GM23338 (cell line): ENCODE measurements around the gene SLC36A1. TPM values are rescaled to one million over a fixed set of nuclear protein-coding genes. Genes with fewer than 3 reads are reported as not detected.
A peak's percentile ranks its signal among the peaks of the same experiment; 100 is the strongest.

ENCODE experiments used
- ATAC-seq: fragments of 200-7000 bp; cut with Tn5 transposase; 3 replicates; pipeline ENCODE4 v1.9.1; 2020
- DNase-seq: peaks from one replicate; pipeline ENCODE4 v3.0.0-alpha.2; 2015; ENCODE audit warnings: low spot score
- H2AFZ ChIP-seq: fragments of 200-600 bp; sonication (generic); 2 replicates; pipeline ENCODE4 v1.8.0; 2016; ENCODE audit warnings: antibody characterized with exemption, mild to moderate bottlenecking, moderate library complexity
- H3F3A ChIP-seq: fragments of 200-600 bp; sonication (generic); replicated peaks from 2 replicates; pipeline ENCODE4 v1.8.0; 2017; ENCODE audit warnings: antibody characterized with exemption, mixed run types, low read depth
- H3K27ac ChIP-seq: fragments of 200-600 bp; sonication (generic); 2 replicates; pipeline ENCODE4 v1.6.1; 2016; ENCODE audit warnings: low read depth
- H3K27me3 ChIP-seq: fragments of 200-600 bp; sonication (generic); 2 replicates; pipeline ENCODE4 v1.8.0; 2016; ENCODE audit warnings: mild to moderate bottlenecking, mixed run types, moderate library complexity; ENCODE audit not compliant: insufficient read depth
- H3K36me3 ChIP-seq: fragments of 200-600 bp; sonication (generic); 2 replicates; pipeline ENCODE4 v1.8.0; 2016; ENCODE audit warnings: mild to moderate bottlenecking; ENCODE audit not compliant: insufficient read depth
- H3K4me1 ChIP-seq: fragments of 200-600 bp; sonication (generic); 2 replicates; pipeline ENCODE4 v1.8.0; 2016; ENCODE audit warnings: mild to moderate bottlenecking, moderate library complexity; ENCODE audit not compliant: insufficient read depth
- H3K4me2 ChIP-seq: fragments of 200-600 bp; sonication (generic); 2 replicates; pipeline ENCODE4 v1.7.1; 2017; ENCODE audit warnings: mixed run types
- H3K4me3 ChIP-seq: fragments of 200-600 bp; sonication (generic); 2 replicates; pipeline ENCODE4 v1.6.1; 2016; ENCODE audit warnings: mixed run types
- H3K79me2 ChIP-seq: fragments of 200-600 bp; sonication (generic); replicated peaks from 2 replicates; pipeline ENCODE4 v1.8.0; 2017; ENCODE audit warnings: mild to moderate bottlenecking; ENCODE audit not compliant: insufficient read depth
- H3K9me2 ChIP-seq: fragments of 200-600 bp; sonication (generic); 2 replicates; pipeline ENCODE4 v1.8.0; 2017; ENCODE audit not compliant: insufficient read depth
- H4K20me1 ChIP-seq: fragments of 200-600 bp; sonication (generic); replicated peaks from 2 replicates; pipeline ENCODE4 v1.8.0; 2017; ENCODE audit warnings: mild to moderate bottlenecking; ENCODE audit not compliant: insufficient read depth
- H3K27ac Mint-ChIP-seq: 2 replicates; pipeline ENCODE4 v1.8.0; 2020; ENCODE audit warnings: inconsistent platforms, mild to moderate bottlenecking, moderate library complexity, mixed read lengths
- H3K27me3 Mint-ChIP-seq: 3 replicates; pipeline ENCODE4 v1.8.0; 2022; ENCODE audit warnings: low read depth, mild to moderate bottlenecking, moderate library complexity, mixed read lengths, inconsistent platforms; ENCODE audit not compliant: insufficient read depth, poor library complexity
- H3K36me3 Mint-ChIP-seq: 3 replicates; pipeline ENCODE4 v1.8.0; 2021; ENCODE audit warnings: low read depth, mild to moderate bottlenecking, inconsistent platforms, moderate library complexity, mixed read lengths
- H3K4me1 Mint-ChIP-seq: 3 replicates; pipeline ENCODE4 v1.8.0; 2020; ENCODE audit warnings: mild to moderate bottlenecking, inconsistent platforms, mixed read lengths
- H3K4me3 Mint-ChIP-seq: 3 replicates; pipeline ENCODE4 v1.8.0; 2021; ENCODE audit warnings: moderate library complexity, mild to moderate bottlenecking, inconsistent platforms, mixed read lengths
- H3K9me3 Mint-ChIP-seq: 3 replicates; pipeline ENCODE4 v1.8.0; 2020; ENCODE audit warnings: moderate library complexity, mild to moderate bottlenecking, inconsistent platforms, mixed read lengths
- CREB1 ChIP-seq: fragments of 250-450 bp; sonication (Bioruptor Pico); IDR thresholded peaks from 2 replicates; pipeline ENCODE4 v1.5.0; 2020; ENCODE audit warnings: low read depth, mild to moderate bottlenecking, moderate library complexity
- CTCF ChIP-seq, 2 experiments: fragments of 200-600 bp in 1 of 2; sonication (generic) in 1 of 2; conservative IDR thresholded peaks; 2 replicates each; pipeline versions ENCODE4 v1.5.1 to v1.6.1; 2016 to 2017; ENCODE audit warnings: antibody characterized with exemption in 2 of 2, low read depth in 2 of 2, mild to moderate bottlenecking in 2 of 2, moderate library complexity in 1 of 2
- ETS1 ChIP-seq: IDR thresholded peaks from 2 replicates; pipeline ENCODE4 v1.6.1; 2016; ENCODE audit warnings: antibody characterized with exemption
- EZH2 ChIP-seq: fragments of 200-600 bp; sonication (generic); IDR thresholded peaks from one replicate; pipeline ENCODE4 v1.8.0; 2017; ENCODE audit warnings: antibody characterized with exemption, mild to moderate bottlenecking, low read depth; ENCODE audit not compliant: unreplicated experiment
- EZH2phosphoT487 ChIP-seq: fragments of 200-600 bp; sonication (generic); IDR thresholded peaks from one replicate; pipeline ENCODE4 v1.8.1; 2018; ENCODE audit warnings: antibody characterized with exemption; ENCODE audit not compliant: unreplicated experiment
- JUNB ChIP-seq: IDR thresholded peaks from one replicate; pipeline ENCODE4 v1.6.1; 2016; ENCODE audit warnings: antibody characterized with exemption; ENCODE audit not compliant: unreplicated experiment
- NANOG ChIP-seq: IDR thresholded peaks from 2 replicates; pipeline ENCODE4 v1.6.1; 2016; ENCODE audit warnings: antibody characterized with exemption, borderline replicate concordance
- POLR2AphosphoS5 ChIP-seq: IDR thresholded peaks from 2 replicates; pipeline ENCODE4 v1.6.1; 2016; ENCODE audit warnings: antibody characterized with exemption, low read depth
- REST ChIP-seq: IDR thresholded peaks from one replicate; pipeline ENCODE4 v1.6.1; 2018; ENCODE audit warnings: antibody characterized with exemption; ENCODE audit not compliant: unreplicated experiment
- STAT1 ChIP-seq: IDR thresholded peaks from one replicate; pipeline ENCODE4 v1.6.1; 2016; ENCODE audit warnings: antibody characterized with exemption; ENCODE audit not compliant: unreplicated experiment
- ZNF114 ChIP-seq: fragments of 250-450 bp; sonication (Bioruptor Pico); IDR thresholded peaks from 2 replicates; pipeline ENCODE4 v1.5.0; 2020; ENCODE audit warnings: mild to moderate bottlenecking, moderate library complexity
- long read RNA-seq: library from polyadenylated mRNA; unstranded; transcript quantifications from one replicate; pipeline ENCODE4 v2.0.0, GENCODE V29; 2020; ENCODE audit not compliant: unreplicated experiment
- polyA plus RNA-seq: library from polyadenylated mRNA; unstranded; fragments of >200 nt; fragmentation: Nextera tagmentation; extraction: Ambion mirVana; gene quantifications from 2 replicates; pipeline ENCODE4 v1.2.1, GENCODE V29; 2016
- total RNA-seq: library from RNA; depleted of rRNA; stranded (reverse); fragments of >200 nt; shearing (Covaris generic); gene quantifications from 2 replicates; pipeline ENCODE4 v1.2.3, GENCODE V29; 2014; rRNA removed

The SLC36A1 gene
- total RNA-seq (8.2 and 10.4 TPM in 2 replicates), polyA plus RNA-seq (3.6 and 5.2 TPM in 2 replicates)
- long read RNA-seq, partial matches to known transcripts, result 0 of 1 reads
- long read RNA-seq, other reads (novel, unspliced or antisense), result 1 of 1 reads

- Histone ChIP-seq H3K4me2 (peak within 1 kb of the TSS; percentile 90), H3K9me2 (no peaks in the 10 kb centered on the region), H3K79me2 (peaks cover 8% of the 10 kb centered on the region; the same call in 1 of the 2 replicates), H3K27me3 (no peaks in the 10 kb centered on the region), H3K4me1 (peaks cover 21% of the 10 kb centered on the region), H4K20me1 (no peaks in the 10 kb centered on the region), H3K4me3 (peak within 1 kb of the TSS; percentile 75), H3K36me3 (no peaks in the 10 kb centered on the region), H3K27ac (no peak within 1 kb of the TSS), H2AFZ (peak within 1 kb of the TSS; percentile 96), H3F3A (0 out of 2 replicates have a peak, but pooled peaks cover 3% of the 10 kb centered on the region)
- H3K36me3 Mint-ChIP-seq, result no peaks in the 10 kb centered on the region
- H3K27me3 Mint-ChIP-seq, result peaks cover 13% of the 10 kb centered on the region
- H3K4me3 Mint-ChIP-seq, result peak within 1 kb of the TSS; percentile 87
- TF ChIP-seq POLR2AphosphoS5, result 0 out of 2 replicates have a peak, but pooled peaks have one; percentile 44
- TF ChIP-seq CREB1 (CRISPR knock-in tag), result peak; percentile 70
- TF ChIP-seq CTCF (conservative IDR thresholded peaks at IDR 0.05; ENCODE audit: low read depth in 2 of 2), result peak; percentile 88 to 90
- no peak for TF ChIP-seq ZNF114 (CRISPR knock-in tag)
- no peak within 1 kb of the TSS for H3K27ac Mint-ChIP-seq
- H3K4me1 Mint-ChIP-seq, result peaks cover 22% of the 10 kb centered on the region
- no peaks in the 10 kb centered on the region; the same call in 2 of the 3 replicates for H3K9me3 Mint-ChIP-seq
- peak; percentile 99 for DNase-seq
- peak; percentile 97 for ATAC-seq
These were observed at the start of gene SLC36A1 for GRCh38 chr5:151447174-151448037. Gene SLC36A1 (plus strand): TSS chr5:151447603. CDS start chr5:151458793, 11,190 bp downstream.

GRCh38 chr5:151405334-151406160, 41.9 kb upstream of the SLC36A1 start:
- H2AFZ ChIP-seq, result peak overlapping the region; percentile 60; the same call in 1 of the 2 replicates
- H3K4me1 ChIP-seq, result peaks cover 26% of the 10 kb centered on the region
- no peaks in the 10 kb centered on the region for H3K79me2 ChIP-seq
- no peaks in the 10 kb centered on the region; the same call in 2 of the 3 replicates for H3K36me3 Mint-ChIP-seq
- H4K20me1 ChIP-seq, result no peaks in the 10 kb centered on the region
- no peaks in the 10 kb centered on the region for H3K27me3 Mint-ChIP-seq
- H3K36me3 ChIP-seq, result no peaks in the 10 kb centered on the region
- H3K27me3 ChIP-seq, result no peaks in the 10 kb centered on the region
- no peak for ATAC-seq
- H3K4me3 Mint-ChIP-seq, result no peak overlapping the region
- H3K9me3 Mint-ChIP-seq, result peaks cover 8% of the 10 kb centered on the region
- no peaks in the 10 kb centered on the region for H3F3A ChIP-seq
- no peak overlapping the region for H3K27ac Mint-ChIP-seq
- H3K9me2 ChIP-seq, result no peaks in the 10 kb centered on the region
- no peak for DNase-seq
- peaks cover 21% of the 10 kb centered on the region for H3K4me1 Mint-ChIP-seq
- peak overlapping the region; percentile 37; the same call in 1 of the 2 replicates for H3K4me2 ChIP-seq
- H3K27ac ChIP-seq, result no peak overlapping the region
- no peak overlapping the region for H3K4me3 ChIP-seq
- no peak for TF ChIP-seq STAT1
- no peak for TF ChIP-seq REST
- no peak for TF ChIP-seq ZNF114 (CRISPR knock-in tag)
- TF ChIP-seq EZH2, result no peak
- no peak for TF ChIP-seq EZH2phosphoT487
- no peak for TF ChIP-seq CREB1 (CRISPR knock-in tag)
- no peak for TF ChIP-seq NANOG
- TF ChIP-seq JUNB, result no peak
- no peak for TF ChIP-seq ETS1
